CD1c-positive myeloid dendritic cell (primary cell): ENCODE results near the gene CCDC146.
A peak's percentile ranks its signal among the peaks of the same experiment; 100 is the strongest.

Experiments used
- DNase-seq: peaks from one replicate; pipeline ENCODE4 v3.0.0-alpha.2; 2016; ENCODE audit errors: extremely low spot score

The CCDC146 gene

DNA sequence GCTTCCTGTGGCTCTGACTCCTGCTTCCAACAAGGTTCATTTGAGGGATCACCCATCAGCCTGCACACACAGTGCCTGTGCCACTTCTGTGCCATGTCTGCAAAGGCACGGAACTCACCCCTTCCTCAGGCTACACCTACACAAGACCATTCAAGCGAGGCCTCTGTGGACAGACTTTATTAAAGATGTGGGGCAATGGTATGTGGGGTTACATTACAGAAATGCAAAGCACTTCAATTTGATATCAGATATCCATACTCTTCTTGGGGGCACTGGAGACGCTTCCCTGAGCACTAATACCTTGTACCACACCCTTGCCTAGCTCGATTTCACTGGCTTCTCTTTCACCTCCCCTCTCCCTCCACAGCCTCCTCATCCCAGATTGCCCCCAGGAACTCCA is 161.6 kb downstream of the CCDC146 start:
- DNase-seq, result no peak

DNA sequence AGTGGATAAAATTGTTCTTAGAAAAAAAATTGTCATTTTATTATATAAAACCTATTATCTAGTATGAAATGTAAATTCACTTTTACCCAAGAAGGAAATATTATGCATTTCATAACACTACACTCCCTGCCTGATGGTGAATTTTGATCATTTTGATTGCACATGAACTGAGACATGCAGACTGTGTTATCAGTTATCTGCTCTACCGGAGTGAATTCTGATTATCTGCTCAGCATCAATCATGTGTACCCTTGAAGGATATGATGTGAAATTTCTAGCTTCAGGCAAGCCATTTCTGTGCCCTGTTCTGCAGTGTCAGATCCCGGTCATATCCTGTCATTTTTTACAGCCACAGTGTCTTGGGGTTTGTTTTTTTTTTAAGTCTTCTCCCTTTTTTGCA is 162.2 kb downstream of the CCDC146 start:
- DNase-seq, result no peak

- DNase-seq, result no peak
These were observed 166.4 kb downstream of the CCDC146 start for GRCh38 chr7:77288676-77289320.

DNA sequence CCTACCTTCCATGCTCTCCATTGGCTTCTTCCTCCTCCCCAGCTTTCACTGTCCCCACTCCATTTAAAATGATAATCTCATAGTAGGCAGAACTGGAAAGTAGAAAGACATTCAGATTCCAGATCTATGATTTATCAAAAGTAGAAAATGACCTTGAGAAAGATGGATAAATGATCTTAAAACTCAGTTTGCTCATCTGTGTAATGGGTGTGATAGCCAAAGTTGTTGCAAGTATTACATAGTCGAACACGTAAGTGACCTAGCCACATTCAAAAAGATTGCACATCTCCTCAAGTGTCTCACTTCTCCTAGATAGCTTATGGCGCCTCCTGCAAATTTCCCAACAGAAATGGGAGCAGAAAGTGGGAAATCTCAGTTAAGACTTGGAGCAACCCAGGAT is 167.0 kb downstream of the CCDC146 start:
- no peak for DNase-seq

DNA sequence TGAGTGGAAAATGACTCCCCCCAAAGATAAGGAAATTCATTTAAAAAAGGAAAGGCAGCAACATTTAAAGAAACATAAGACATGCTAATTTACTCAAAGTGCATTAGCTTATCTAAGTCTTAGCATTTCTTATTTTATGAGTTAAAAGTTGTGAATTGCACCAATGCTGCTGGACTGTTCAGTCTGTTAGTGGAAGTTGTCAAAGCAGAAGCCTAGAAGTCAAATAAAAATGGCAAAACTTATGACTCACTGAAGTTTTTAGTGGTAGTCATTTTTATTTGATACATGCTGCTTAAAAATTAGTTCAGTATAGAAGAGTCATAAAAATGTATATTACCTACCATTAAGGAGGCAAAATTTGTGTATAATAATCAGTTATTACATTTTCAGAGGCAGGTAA is 168.0 kb downstream of the CCDC146 start:
- no peak for DNase-seq

DNA sequence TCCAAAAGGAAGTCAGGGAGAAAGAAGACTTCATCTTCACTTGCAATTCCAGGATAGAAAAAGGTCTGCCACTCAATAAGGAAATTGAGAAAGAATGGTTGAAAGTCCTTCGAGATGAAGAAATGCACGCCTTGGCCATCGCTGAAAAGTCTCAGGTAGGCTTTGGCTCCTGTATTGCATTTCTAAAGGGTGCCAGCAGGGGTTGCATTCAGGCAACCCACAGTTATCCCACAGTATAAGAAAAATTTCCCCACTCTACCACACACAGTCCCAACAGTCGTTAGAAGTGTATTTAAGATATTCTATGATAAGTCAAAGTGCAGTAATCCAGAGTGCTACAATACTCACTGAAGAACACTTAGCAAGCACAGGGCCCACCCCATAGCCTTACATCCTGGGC is 170.6 kb downstream of the CCDC146 start:
- no peak for DNase-seq

DNA sequence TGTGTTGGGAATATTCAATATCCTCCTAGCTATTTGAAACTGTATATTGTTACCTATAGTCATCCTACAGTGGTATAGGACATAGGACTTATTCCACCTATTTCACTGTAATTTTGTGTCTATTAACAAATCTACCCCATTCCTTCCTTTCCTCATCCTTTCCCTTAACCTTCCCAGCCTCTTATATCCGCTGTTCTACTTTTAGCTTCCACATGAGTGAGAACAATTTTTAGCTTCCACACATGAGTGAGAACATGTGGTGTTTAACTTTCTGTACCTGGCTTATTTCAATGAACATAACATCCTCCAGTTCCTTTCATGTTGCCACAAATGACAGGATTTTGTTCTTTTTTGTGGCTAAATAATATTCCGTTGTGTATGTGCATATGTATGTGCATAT is 173.1 kb downstream of the CCDC146 start:
- DNase-seq, result no peak

- DNase-seq, result no peak
These were observed 184.0 kb downstream of the CCDC146 start for GRCh38 chr7:77306231-77307067.

- no peak for DNase-seq
These were observed 186.4 kb downstream of the CCDC146 start for GRCh38 chr7:77308792-77309191.

- DNase-seq, result no peak
These were observed 187.4 kb downstream of the CCDC146 start for GRCh38 chr7:77309714-77310220.

- no peak for DNase-seq
These were observed 188.6 kb downstream of the CCDC146 start for GRCh38 chr7:77310982-77311381.

- no peak for DNase-seq
These were observed 190.7 kb downstream of the CCDC146 start for GRCh38 chr7:77313085-77313484.

DNA sequence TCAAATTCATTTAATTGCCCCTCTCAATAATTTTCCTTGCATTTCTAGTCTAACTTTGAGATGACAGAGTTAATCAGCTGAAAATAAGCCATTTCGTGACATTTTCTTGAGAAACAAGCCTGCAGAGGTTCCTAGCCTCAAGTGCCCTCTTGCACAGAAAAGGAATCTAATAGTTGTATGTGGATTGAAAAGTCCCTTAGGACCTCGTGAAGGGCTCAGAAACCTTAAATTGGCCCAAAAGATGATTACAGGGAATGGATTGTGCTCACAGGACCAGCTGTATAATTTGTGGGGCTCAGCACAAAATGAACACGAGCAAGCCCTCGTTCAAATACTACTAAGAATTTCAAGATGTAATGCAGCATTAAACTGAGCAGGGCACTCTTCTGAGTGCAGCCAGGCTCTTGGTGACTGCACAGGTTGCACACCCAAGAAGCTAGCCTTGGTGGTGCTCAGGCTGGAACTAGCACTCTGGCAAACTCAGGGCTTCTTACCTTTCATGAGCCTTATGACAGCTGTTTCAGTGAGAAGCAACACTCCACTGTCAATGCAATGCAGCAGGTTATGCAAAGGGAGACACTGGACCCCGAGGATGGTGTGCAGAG is 191.6 kb downstream of the CCDC146 start:
- no peak for DNase-seq

GRCh38 chr7:77315182-77315591 is 192.8 kb downstream of the CCDC146 start:
- no peak for DNase-seq

DNA sequence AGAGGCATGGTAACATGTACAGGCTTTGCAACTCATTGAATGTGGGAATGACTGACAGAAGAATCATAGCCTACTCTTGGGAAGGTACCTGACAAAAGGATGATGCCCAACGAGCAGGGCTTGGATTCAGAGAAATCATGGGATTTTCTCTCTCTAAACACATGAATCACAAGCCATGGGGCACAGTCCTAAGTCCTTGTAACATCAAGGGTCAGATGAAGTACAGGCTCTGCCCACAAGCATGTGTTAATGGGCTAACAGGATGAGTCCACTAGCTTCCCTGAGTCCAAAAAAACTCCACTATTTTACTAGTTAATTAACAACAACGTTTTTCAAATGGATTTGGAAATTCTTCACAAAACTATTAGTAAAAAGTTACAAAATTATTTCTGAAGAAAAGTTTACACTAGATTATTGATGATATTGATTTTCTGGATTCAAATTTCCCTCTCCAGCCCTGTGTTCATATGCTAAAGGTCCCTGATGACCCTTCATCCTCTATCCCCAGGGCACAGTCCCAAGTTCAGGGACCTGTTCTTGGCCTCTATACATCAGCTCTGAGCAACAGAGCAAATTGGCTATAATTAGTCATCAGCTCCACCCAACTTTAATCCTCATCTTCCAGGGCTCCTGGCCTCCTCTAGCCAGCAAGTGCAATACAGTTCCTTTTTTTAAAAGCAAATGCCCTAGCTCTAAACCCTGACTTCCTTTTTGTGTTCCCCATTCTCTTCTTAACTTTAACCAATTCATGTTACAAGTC is 194.0 kb downstream of the CCDC146 start:
- DNase-seq, result peak; percentile 42

GRCh38 chr7:77318019-77318418 is 195.6 kb downstream of the CCDC146 start:
- DNase-seq, result no peak

GRCh38 chr7:77320137-77320536 is 197.7 kb downstream of the CCDC146 start:
- no peak for DNase-seq

DNA sequence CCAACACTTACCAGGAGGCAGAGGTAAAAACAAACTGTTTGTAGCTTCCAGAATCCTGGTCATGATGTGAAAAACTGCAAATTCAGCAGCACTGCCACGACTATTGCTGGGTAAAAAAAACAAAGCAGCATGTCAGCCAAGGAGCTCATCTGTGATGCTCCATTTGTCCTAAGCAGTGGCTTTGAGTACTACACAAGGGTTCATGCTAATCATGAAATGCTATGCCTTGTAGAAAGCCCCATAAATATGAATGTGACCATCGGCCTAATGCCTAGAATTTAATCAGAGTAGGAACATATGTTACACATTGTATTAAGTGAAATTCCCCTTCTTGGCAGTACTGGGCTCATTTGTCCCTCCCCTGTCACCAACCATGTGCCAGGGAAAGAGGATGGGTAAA is 198.3 kb downstream of the CCDC146 start:
- no peak for DNase-seq

DNA sequence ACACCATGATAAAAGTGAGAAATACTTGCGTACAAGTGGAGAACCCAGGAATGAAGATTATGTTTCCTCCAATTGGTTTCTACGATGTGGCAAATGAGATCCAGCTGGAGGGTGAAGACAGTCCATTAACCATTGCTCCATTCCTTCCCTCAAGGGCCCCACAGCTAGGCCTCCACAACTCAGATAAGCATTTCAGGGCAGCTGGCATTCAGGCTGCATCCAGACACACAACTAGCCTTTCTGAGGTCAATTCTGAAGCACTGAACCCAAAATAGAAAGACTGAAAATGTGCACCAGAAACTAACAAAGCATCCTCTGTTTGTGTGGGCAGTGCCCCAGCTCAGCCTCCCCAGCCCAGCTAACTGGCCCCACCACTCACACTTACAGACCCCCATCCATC is 198.9 kb downstream of the CCDC146 start:
- DNase-seq, result no peak

DNA sequence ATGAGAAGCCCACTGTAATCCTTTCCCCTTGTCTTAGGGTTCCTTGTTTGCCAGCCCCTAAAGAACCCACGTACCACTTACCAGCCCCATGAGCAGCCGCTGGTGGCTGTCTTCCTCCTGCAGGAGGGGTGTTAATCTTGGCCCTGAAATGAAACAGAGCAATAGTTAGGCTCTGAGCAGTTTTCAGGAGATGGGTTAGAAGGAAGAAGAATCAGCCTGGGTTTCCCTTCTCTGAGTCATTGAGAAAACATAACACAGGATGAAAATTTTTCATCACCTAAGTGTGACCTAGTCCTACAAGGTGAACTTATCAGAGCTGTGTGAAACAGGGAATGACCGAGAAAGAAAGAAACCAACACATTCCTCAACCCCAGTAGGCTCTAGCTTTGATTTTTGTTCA is 203.7 kb downstream of the CCDC146 start:
- DNase-seq, result no peak

- DNase-seq, result peak; percentile 76
These were observed 204.9 kb downstream of the CCDC146 start for GRCh38 chr7:77327067-77327931.
